ENCODE results near the gene LAMC1. TPM values are rescaled to one million over a fixed set of nuclear protein-coding genes. Genes with fewer than 3 reads are reported as not detected.

The LAMC1 gene
- total RNA-seq, 4 donors from 2014 or later: 58.3 to 124 (median 77.6) TPM

DNA sequence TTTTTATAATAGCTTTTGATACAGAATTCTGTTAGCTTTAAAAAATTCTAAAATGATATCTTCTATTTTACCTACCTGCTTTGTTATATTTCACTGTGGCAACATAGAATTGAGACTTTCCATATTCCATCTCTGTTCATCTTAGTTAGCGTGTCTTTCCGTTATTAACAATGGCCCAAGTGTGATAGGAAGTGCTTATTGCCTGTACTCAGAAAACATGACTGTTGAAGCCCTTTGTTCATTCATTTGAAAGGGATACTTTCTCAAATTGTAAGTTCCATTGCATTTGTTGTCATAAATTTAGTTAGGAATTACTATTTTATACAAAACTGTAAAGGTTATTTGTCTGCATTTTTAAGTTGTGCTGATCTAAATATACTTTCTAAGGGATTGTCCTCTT lies 73.1 kb downstream of the LAMC1 start:
- WGBS: 83% methylated on average over 2 of the region's 2 CpGs
- Histone ChIP-seq H3K36me3 (no peaks in the 10 kb centered on the region), H3K4me1 (peaks cover 23% of the 10 kb centered on the region), H3K4me3 (no peak overlapping the region), H3K27ac (no peak overlapping the region), H3K9me3 (no peaks in the 10 kb centered on the region), H3K27me3 (no peaks in the 10 kb centered on the region)
- no peak for DNase-seq (ENCODE audit: low spot score in 2 of 2)
- no peak for TF ChIP-seq POLR2AphosphoS5 (IDR thresholded peaks at IDR 0.05)
- no peak for TF ChIP-seq POLR2A (IDR thresholded peaks at IDR 0.05)
- TF ChIP-seq, protein P1, sequence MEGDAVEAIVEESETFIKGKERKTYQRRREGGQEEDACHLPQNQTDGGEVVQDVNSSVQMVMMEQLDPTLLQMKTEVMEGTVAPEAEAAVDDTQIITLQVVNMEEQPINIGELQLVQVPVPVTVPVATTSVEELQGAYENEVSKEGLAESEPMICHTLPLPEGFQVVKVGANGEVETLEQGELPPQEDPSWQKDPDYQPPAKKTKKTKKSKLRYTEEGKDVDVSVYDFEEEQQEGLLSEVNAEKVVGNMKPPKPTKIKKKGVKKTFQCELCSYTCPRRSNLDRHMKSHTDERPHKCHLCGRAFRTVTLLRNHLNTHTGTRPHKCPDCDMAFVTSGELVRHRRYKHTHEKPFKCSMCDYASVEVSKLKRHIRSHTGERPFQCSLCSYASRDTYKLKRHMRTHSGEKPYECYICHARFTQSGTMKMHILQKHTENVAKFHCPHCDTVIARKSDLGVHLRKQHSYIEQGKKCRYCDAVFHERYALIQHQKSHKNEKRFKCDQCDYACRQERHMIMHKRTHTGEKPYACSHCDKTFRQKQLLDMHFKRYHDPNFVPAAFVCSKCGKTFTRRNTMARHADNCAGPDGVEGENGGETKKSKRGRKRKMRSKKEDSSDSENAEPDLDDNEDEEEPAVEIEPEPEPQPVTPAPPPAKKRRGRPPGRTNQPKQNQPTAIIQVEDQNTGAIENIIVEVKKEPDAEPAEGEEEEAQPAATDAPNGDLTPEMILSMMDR (IDR thresholded peaks at IDR 0.05): no peak
- TF ChIP-seq EP300 (IDR thresholded peaks at IDR 0.05): no peak

DNA sequence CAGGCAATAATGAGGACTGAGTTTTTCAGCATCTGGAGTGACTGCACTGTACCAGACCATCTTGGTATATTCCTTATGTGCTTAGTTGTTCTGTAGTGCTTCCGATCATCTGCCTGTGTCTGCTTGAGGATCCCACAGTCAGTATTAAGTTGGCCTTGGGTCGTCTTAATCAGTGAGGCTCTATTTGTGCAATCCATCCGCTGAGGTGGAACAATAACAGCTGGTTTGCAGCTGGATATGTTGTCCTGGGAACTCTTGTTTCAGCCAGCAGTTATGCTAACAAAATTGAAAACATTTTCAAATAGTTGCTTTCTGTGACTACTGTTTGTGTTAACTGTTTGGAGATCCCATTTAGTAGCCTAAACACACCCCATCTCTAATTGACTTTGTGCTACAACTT lies 73.7 kb downstream of the LAMC1 start:
- Histone ChIP-seq H3K27me3 (no peaks in the 10 kb centered on the region), H3K36me3 (no peaks in the 10 kb centered on the region), H3K4me1 (peaks cover 20% of the 10 kb centered on the region), H3K9me3 (no peaks in the 10 kb centered on the region), H3K4me3 (no peak overlapping the region), H3K27ac (peak overlapping the region; percentile 7)
- DNase-seq (ENCODE audit: low spot score in 2 of 2): no peak
- WGBS: 50% methylated on average over 3 of the region's 3 CpGs
- TF ChIP-seq POLR2AphosphoS5 (IDR thresholded peaks at IDR 0.05) (peak in 1 of 3 donors; percentile 16), EP300 (IDR thresholded peaks at IDR 0.05) (no peak)

DNA sequence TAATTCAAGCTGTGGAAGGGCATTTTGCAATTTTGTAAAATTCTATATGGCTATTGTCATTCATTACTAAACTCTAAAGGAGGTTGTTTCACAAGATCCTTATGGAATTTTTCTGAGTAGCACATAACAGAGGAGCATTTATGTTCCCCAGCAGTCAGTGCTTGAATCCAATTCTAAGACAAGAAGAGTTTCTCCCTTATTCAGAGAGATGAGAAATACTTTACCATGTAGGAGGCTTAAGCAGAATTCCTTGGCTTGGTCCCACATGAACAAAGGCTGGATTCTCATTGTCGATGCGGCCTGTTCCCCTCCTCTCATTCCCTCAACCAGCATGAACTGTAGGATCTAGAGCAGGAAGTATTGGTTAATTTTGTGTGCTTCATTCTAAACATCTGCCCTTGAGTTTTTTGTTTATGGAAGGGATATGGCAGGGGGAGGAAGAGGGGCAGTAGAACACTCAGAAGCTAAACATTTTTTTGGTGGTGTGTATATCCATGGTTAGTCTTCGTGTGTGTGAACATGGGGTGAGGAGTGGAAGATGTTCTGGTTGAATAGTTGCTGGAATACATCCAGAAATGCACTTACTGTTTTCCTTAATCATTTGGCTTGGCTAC lies 74.3 kb downstream of the LAMC1 start:
- no peaks in the 10 kb centered on the region for H3K9me3 ChIP-seq
- H3K27me3 ChIP-seq: no peaks in the 10 kb centered on the region
- TF ChIP-seq POLR2AphosphoS5 (IDR thresholded peaks at IDR 0.05): no peak
- TF ChIP-seq, protein P1 (IDR thresholded peaks at IDR 0.05): no peak
- TF ChIP-seq EP300 (IDR thresholded peaks at IDR 0.05): no peak
- no peak for TF ChIP-seq POLR2A (IDR thresholded peaks at IDR 0.05)
- no peak overlapping the region for H3K4me3 ChIP-seq
- H3K27ac ChIP-seq: peak overlapping the region; percentile 7
- no peaks in the 10 kb centered on the region for H3K36me3 ChIP-seq
- WGBS: 40% methylated on average over 3 of the region's 3 CpGs
- no peak for DNase-seq (ENCODE audit: low spot score in 2 of 2)
- peaks cover 20% of the 10 kb centered on the region for H3K4me1 ChIP-seq

DNA sequence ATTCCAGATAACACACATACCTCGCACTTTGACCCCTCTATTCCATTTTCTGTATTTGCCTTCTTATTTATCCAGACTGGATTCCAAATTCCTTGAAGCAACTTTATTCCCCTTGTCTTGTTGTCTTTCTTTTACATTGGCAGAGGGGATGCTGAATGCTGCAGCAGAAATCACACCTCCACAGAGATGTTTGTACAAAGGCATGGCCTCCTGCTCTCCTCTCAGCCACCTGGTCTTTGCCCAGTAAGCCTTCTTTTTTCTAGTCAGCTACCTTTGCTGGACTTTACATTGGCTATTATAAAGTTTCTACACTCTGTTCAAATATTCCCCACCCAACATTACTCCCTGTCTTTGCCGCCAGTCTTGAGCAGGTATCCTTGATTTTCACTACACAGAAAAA lies 75.1 kb downstream of the LAMC1 start:
- TF ChIP-seq EP300 (IDR thresholded peaks at IDR 0.05): no peak
- no peak for TF ChIP-seq POLR2A (IDR thresholded peaks at IDR 0.05)
- no peak for TF ChIP-seq POLR2AphosphoS5 (IDR thresholded peaks at IDR 0.05)
- TF ChIP-seq, protein P1 (IDR thresholded peaks at IDR 0.05): no peak
- DNase-seq (ENCODE audit: low spot score in 2 of 2): no peak
- H3K27ac ChIP-seq: no peak overlapping the region

DNA sequence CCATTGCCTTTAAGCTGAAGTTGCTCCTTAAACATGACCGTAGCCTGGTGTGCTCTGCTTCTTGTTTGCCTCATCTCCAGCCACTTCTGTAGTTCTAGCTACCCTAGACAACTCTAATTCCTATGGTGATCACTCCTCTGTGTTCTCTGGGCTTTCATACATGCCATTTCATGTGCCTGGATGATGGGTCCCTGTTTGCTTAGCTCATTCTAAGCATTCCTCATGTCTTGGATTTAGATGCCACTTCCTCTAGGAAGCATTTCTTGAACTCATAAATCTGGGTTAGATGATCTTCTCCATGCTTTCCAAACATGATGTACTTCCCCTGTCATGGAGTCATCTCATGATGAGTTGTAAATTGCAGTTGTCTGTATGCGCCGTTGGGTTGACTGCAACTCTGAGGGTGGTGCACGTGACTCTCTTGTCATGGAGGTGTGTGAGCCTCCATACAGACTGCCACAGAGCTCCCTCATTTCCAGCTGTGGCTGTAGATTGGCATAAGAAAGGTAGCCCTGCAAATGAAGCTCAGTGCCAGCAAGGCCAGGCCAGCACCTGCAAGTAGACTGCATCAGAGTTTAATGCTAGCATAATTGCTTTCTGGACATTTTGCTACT lies 77.2 kb downstream of the LAMC1 start:
- DNase-seq (ENCODE audit: low spot score in 2 of 2): no peak

More for the DNA sequence above, 75.1 kb downstream of the LAMC1 start:
- WGBS: 94% methylated on average over 2 of the region's 2 CpGs
- H3K27me3 ChIP-seq: no peaks in the 10 kb centered on the region
- H3K4me1 ChIP-seq: peaks cover 20% of the 10 kb centered on the region
- no peaks in the 10 kb centered on the region for H3K9me3 ChIP-seq
- H3K36me3 ChIP-seq: peaks cover under 1% of the 10 kb centered on the region
- no peak overlapping the region for H3K4me3 ChIP-seq

More for the DNA sequence above, 77.2 kb downstream of the LAMC1 start:
- H3K36me3 ChIP-seq: peaks cover 4% of the 10 kb centered on the region
- no peak overlapping the region for H3K27ac ChIP-seq
- H3K4me1 ChIP-seq: peaks cover 20% of the 10 kb centered on the region
- H3K4me3 ChIP-seq: no peak overlapping the region
- WGBS: 95% methylated on average over 3 of the region's 4 CpGs
- no peaks in the 10 kb centered on the region for H3K9me3 ChIP-seq
- H3K27me3 ChIP-seq: no peaks in the 10 kb centered on the region
- TF ChIP-seq, protein P1 (IDR thresholded peaks at IDR 0.05): no peak
- TF ChIP-seq EP300 (IDR thresholded peaks at IDR 0.05) (no peak), POLR2A (IDR thresholded peaks at IDR 0.05) (no peak), POLR2AphosphoS5 (IDR thresholded peaks at IDR 0.05) (no peak)
